ENCODE results near the gene IGSF11.
"Not testable (repeated sequence)": the region's sequence is repeated elsewhere in the genome, so short reads cannot be mapped to it uniquely, and the experiment has no call there.

IGSF11 gene

DNA sequence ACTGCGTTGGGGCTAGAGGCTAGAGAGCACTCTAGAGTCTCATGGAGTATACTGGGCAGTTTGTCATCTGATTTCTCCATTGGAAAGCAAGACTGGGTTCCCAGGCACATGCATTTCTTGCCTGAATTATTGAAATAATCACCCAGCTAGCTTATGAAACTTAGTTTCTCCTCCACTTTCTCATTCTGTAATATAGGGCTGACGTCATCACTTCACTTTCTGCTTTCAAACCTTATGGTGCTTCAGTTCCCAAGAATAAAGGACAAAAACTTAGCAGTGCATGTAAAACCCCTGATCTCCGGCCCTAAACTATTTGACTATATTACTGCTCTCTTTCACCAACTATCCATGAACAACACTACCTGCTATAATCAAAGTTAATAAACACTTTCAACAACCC, 147.9 kb downstream of the IGSF11 start:
- in situ Hi-C loops (cut with MboI; ENCODE audit: low sequenced_read_pairs) = loop anchor here (25.0 kb wide), 1 partner anchor 801 kb away; the partner anchor contains the start of gene COX17

DNA sequence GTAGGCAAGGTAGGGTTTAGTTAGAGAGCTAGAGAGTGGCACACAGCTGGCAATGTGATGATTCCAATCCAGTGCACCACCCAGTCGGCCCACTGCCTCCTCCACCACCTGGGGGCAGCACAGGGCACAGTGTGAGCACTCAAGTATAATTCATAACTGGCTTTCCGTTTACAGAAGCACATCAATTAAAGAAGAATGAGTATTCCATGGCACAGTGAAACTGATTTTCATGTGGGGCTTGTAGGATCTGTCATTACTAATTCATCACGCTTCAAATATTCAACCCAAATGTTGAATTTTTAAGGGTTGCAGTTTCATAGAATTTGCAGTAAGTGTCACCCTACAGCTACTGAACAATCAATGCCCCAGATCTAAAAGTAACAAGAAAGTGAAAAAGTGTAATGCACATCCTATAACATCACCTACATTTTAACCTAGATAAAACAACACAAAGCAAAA, 149.9 kb downstream of the IGSF11 start:
- in situ Hi-C loops (cut with MboI; ENCODE audit: low sequenced_read_pairs) = loop anchor here (25.0 kb wide), 1 partner anchor 803 kb away; the partner anchor contains the start of gene COX17

DNA sequence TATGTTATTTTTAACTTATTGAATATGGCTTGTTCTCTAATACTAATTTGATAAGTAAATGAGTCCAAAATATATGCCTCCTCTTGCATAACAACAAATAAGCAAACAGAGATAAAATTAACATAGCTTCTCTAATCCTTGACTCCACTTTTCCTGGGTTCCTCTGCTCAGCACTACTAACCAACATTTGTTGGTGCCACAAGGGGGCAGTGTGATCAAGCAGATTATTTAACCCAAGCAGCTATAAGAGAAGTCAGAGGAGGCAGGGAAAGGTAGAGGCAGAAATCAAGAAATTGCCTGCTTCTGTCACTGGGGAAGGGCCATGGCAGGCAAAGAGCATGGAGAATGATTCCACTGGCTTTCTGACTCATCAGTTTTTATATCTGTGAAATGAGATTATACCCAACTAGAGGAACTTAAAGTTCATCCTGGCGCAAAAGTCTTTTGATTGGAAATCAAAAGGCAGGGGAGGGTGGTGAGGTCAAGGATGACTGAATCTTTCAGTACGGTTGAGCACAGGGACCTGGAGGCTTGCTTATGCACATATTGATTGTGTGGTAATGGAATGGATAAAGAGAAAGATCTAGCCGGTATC, 152.2 kb downstream of the IGSF11 start:
- in situ Hi-C loops (cut with MboI; ENCODE audit: low sequenced_read_pairs) = loop anchor here (25.0 kb wide), 1 partner anchor 805 kb away; the partner anchor contains the start of gene COX17

GRCh38 chr3:118868051-118868450, 166.6 kb downstream of the IGSF11 start:
- in situ Hi-C loops (cut with MboI; ENCODE audit: low sequenced_read_pairs) = no loop called here

DNA sequence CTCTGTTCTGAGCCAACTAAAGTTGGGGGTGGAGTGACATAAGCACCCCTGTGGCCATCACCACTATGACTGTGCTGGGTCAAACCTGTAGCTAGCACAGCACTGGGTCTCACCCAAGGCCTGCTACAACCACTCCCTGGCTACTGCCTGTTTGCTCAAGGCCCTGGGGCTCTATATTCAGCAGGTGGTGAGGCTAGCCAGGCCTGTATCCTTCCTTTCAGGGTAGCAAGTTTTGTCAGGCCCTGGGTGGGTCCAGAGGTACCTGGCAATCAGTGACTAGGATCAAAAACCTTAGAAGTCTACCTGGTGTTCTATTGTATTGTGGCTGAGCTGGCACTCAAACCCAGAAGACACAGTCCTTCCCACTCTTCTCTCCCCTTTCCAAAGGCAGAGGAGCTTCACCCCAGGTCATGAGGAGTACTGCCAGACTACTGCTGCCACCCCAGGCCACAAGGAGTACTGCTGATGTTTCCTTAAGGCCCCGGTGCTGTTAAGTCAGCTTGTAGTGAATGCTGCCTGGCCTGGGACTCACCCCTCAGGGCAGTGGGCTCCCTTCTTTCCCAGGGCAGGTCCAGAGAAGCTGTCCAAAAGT, 170.8 kb downstream of the IGSF11 start:
- in situ Hi-C loops (cut with MboI; ENCODE audit: low sequenced_read_pairs) = no loop called here

- in situ Hi-C loops (cut with MboI; ENCODE audit: low sequenced_read_pairs) = no loop called here
Observed at GRCh38 chr3:118859950-118860349, 174.7 kb downstream of the IGSF11 start.

DNA sequence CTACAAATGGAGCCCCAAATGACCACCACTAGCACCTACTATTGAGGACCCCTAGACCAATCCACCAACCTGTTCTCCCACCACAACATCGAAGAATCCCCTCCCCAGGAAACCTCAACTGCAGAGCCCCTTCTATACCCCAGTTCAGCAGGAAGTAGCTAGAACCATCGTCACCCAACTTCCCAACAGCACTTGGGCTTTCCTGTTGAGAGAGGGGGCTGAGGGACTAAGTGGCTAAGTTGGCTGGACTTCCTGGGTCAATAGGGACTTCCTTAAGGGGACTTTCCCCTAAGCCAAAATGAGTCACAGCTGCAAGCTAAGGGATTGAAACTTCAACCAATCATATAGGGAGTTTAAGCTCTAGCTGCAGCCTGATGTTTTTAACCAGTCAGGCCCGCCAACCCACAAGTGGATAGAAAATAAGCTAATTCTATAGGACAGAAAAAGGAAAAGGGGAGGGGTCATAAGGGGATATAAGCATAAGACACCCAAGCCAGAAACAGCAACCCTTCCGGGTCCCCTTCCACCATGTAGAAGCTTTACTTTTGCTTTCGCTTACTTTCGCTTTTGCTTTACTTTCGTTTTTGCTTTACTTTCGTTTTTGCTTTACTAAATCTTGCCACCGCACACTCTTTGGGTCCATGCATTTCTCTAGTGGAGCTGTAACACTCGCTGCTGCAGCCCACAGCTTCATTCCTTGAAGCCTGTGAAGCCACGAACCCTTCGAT, 183.0 kb downstream of the IGSF11 start:
- in situ Hi-C loops (cut with MboI; ENCODE audit: low sequenced_read_pairs) = not testable (repeated sequence)

GRCh38 chr3:118850687-118851086, 184.0 kb downstream of the IGSF11 start:
- in situ Hi-C loops (cut with MboI; ENCODE audit: low sequenced_read_pairs) = no loop called here
